Activated naive CD4-positive, alpha-beta T cell treated with anti-CD3 and anti-CD28 coated beads, Interleukin-2, amount 50 U/mL, for 24 hours (primary cell): ENCODE data around the gene BMF.
A peak's percentile ranks its signal among the peaks of the same experiment; 100 is the strongest.
"Not testable (repeated sequence)": the region's sequence is repeated elsewhere in the genome, so short reads cannot be mapped to it uniquely, and the experiment has no call there.

Source experiments
- H3K27ac Mint-ChIP-seq: one replicate; pipeline ENCODE4 v1.8.0; 2021; ENCODE audit warnings: mild to moderate bottlenecking, mixed read lengths
- H3K27me3 Mint-ChIP-seq: one replicate; pipeline ENCODE4 v1.8.0; 2021; ENCODE audit warnings: mixed read lengths
- H3K36me3 Mint-ChIP-seq: one replicate; pipeline ENCODE4 v1.8.0; 2021; ENCODE audit warnings: mixed read lengths
- H3K4me1 Mint-ChIP-seq: one replicate; pipeline ENCODE4 v1.8.0; 2021; ENCODE audit warnings: mixed read lengths
- H3K4me3 Mint-ChIP-seq: one replicate; pipeline ENCODE4 v1.8.0; 2021; ENCODE audit warnings: mild to moderate bottlenecking, mixed read lengths
- H3K9me3 Mint-ChIP-seq: one replicate; pipeline ENCODE4 v1.8.0; 2021; ENCODE audit warnings: mixed read lengths

BMF gene

GRCh38 chr15:40134885-40135284, 26.2 kb upstream of the BMF start:
- H3K27ac Mint-ChIP-seq, result no peak overlapping the region
- no peaks in the 10 kb centered on the region for H3K9me3 Mint-ChIP-seq
- no peaks in the 10 kb centered on the region for H3K36me3 Mint-ChIP-seq
- no peaks in the 10 kb centered on the region for H3K27me3 Mint-ChIP-seq
- no peaks in the 10 kb centered on the region for H3K4me1 Mint-ChIP-seq
- H3K4me3 Mint-ChIP-seq, result no peak overlapping the region

- Mint-ChIP-seq H3K4me3 (no peak overlapping the region), H3K9me3 (no peaks in the 10 kb centered on the region), H3K36me3 (no peaks in the 10 kb centered on the region), H3K4me1 (no peaks in the 10 kb centered on the region), H3K27ac (no peak overlapping the region), H3K27me3 (no peaks in the 10 kb centered on the region)
Measured at GRCh38 chr15:40133544-40133943, 24.9 kb upstream of the BMF start.

GRCh38 chr15:40130799-40131502, 22.3 kb upstream of the BMF start:
- H3K4me1 Mint-ChIP-seq, result no peaks in the 10 kb centered on the region
- H3K36me3 Mint-ChIP-seq, result no peaks in the 10 kb centered on the region
- H3K27ac Mint-ChIP-seq, result no peak overlapping the region
- H3K9me3 Mint-ChIP-seq, result no peaks in the 10 kb centered on the region
- H3K4me3 Mint-ChIP-seq, result no peak overlapping the region
- H3K27me3 Mint-ChIP-seq, result no peaks in the 10 kb centered on the region

GRCh38 chr15:40130118-40130517, 21.4 kb upstream of the BMF start:
- Mint-ChIP-seq H3K9me3 (no peaks in the 10 kb centered on the region), H3K4me3 (no peak overlapping the region), H3K27me3 (no peaks in the 10 kb centered on the region), H3K36me3 (no peaks in the 10 kb centered on the region), H3K4me1 (no peaks in the 10 kb centered on the region), H3K27ac (no peak overlapping the region)

- Mint-ChIP-seq H3K36me3 (no peaks in the 10 kb centered on the region), H3K27ac (peak overlapping the region; percentile 68), H3K9me3 (no peaks in the 10 kb centered on the region), H3K27me3 (no peaks in the 10 kb centered on the region), H3K4me3 (no peak overlapping the region), H3K4me1 (no peaks in the 10 kb centered on the region)
Measured at GRCh38 chr15:40128766-40129660, 20.3 kb upstream of the BMF start.

GRCh38 chr15:40125950-40126349, 17.3 kb upstream of the BMF start:
- Mint-ChIP-seq H3K4me1 (no peaks in the 10 kb centered on the region), H3K4me3 (no peak overlapping the region), H3K27ac (no peak overlapping the region), H3K9me3 (no peaks in the 10 kb centered on the region), H3K36me3 (no peaks in the 10 kb centered on the region), H3K27me3 (no peaks in the 10 kb centered on the region)

GRCh38 chr15:40124807-40125285, 16.2 kb upstream of the BMF start:
- H3K27me3 Mint-ChIP-seq, H3K4me1 Mint-ChIP-seq, H3K9me3 Mint-ChIP-seq, H3K27ac Mint-ChIP-seq, H3K36me3 Mint-ChIP-seq, H3K4me3 Mint-ChIP-seq: not testable (repeated sequence)

- not testable (repeated sequence) for H3K4me1 Mint-ChIP-seq, H3K27me3 Mint-ChIP-seq, H3K9me3 Mint-ChIP-seq, H3K36me3 Mint-ChIP-seq, H3K27ac Mint-ChIP-seq, H3K4me3 Mint-ChIP-seq
Measured at GRCh38 chr15:40124333-40124732, 15.7 kb upstream of the BMF start.

GRCh38 chr15:40123863-40124262, 15.2 kb upstream of the BMF start:
- H3K4me3 Mint-ChIP-seq, H3K4me1 Mint-ChIP-seq, H3K27me3 Mint-ChIP-seq, H3K9me3 Mint-ChIP-seq, H3K36me3 Mint-ChIP-seq, H3K27ac Mint-ChIP-seq: not testable (repeated sequence)

- not testable (repeated sequence) for H3K4me1 Mint-ChIP-seq, H3K9me3 Mint-ChIP-seq, H3K4me3 Mint-ChIP-seq, H3K36me3 Mint-ChIP-seq, H3K27ac Mint-ChIP-seq, H3K27me3 Mint-ChIP-seq
Measured at GRCh38 chr15:40122989-40123388, 14.3 kb upstream of the BMF start.

GRCh38 chr15:40121911-40122638, 13.4 kb upstream of the BMF start:
- Mint-ChIP-seq H3K4me1 (no peaks in the 10 kb centered on the region), H3K4me3 (no peak overlapping the region), H3K9me3 (no peaks in the 10 kb centered on the region), H3K36me3 (no peaks in the 10 kb centered on the region), H3K27ac (no peak overlapping the region), H3K27me3 (no peaks in the 10 kb centered on the region)

- Mint-ChIP-seq H3K9me3 (no peaks in the 10 kb centered on the region), H3K36me3 (no peaks in the 10 kb centered on the region), H3K4me1 (peaks cover 16% of the 10 kb centered on the region)
Measured at GRCh38 chr15:40118473-40118872, 9.8 kb upstream of the BMF start.

GRCh38 chr15:40115670-40116093, 7.0 kb upstream of the BMF start:
- no peaks in the 10 kb centered on the region for H3K27me3 Mint-ChIP-seq

More at GRCh38 chr15:40118473-40118872, 9.8 kb upstream of the BMF start:
- Mint-ChIP-seq H3K27ac (no peak overlapping the region), H3K4me3 (no peak overlapping the region), H3K27me3 (no peaks in the 10 kb centered on the region)

GRCh38 chr15:40115106-40115505, 6.4 kb upstream of the BMF start:
- not testable (repeated sequence) for H3K27me3 Mint-ChIP-seq, H3K36me3 Mint-ChIP-seq, H3K9me3 Mint-ChIP-seq, H3K27ac Mint-ChIP-seq, H3K4me3 Mint-ChIP-seq
- H3K4me1 Mint-ChIP-seq, result peaks cover 16% of the 10 kb centered on the region

More at GRCh38 chr15:40115670-40116093, 7.0 kb upstream of the BMF start:
- Mint-ChIP-seq H3K36me3 (no peaks in the 10 kb centered on the region), H3K9me3 (no peaks in the 10 kb centered on the region), H3K27ac (no peak overlapping the region), H3K4me3 (no peak overlapping the region), H3K4me1 (peaks cover 16% of the 10 kb centered on the region)

GRCh38 chr15:40114218-40114617, 5.5 kb upstream of the BMF start:
- Mint-ChIP-seq H3K27me3 (no peaks in the 10 kb centered on the region), H3K4me1 (peaks cover 21% of the 10 kb centered on the region), H3K27ac (no peak overlapping the region), H3K36me3 (no peaks in the 10 kb centered on the region), H3K4me3 (no peak overlapping the region), H3K9me3 (no peaks in the 10 kb centered on the region)

GRCh38 chr15:40112789-40113188, 4.1 kb upstream of the BMF start:
- no peaks in the 10 kb centered on the region for H3K36me3 Mint-ChIP-seq
- H3K4me1 Mint-ChIP-seq, result peaks cover 30% of the 10 kb centered on the region
- H3K27me3 Mint-ChIP-seq, result no peaks in the 10 kb centered on the region
- no peaks in the 10 kb centered on the region for H3K9me3 Mint-ChIP-seq
- peak overlapping the region; percentile 36 for H3K27ac Mint-ChIP-seq
- no peak overlapping the region for H3K4me3 Mint-ChIP-seq
